BLaER1 treated with 17β-estradiol and CSF1 and Interleukin-3, amounts not matched to agents 10 nM and 100 nM (cell line): Measurements from ENCODE around the gene ARHGEF37.
A peak's percentile ranks its signal among the peaks of the same experiment; 100 is the strongest.

Experiments used
- H3K27ac ChIP-seq, 11 experiments: shearing (Covaris generic); formaldehyde crosslinking; 2 replicates each; pipeline ENCODE4 v1.8.1; 2022
- H3K27me3 ChIP-seq, 11 experiments: shearing (Covaris generic); formaldehyde crosslinking; 2 replicates each; pipeline ENCODE4 v1.8.1; 2022
- H3K36me3 ChIP-seq, 11 experiments: shearing (Covaris generic); formaldehyde crosslinking; 2 replicates each; pipeline ENCODE4 v1.8.1; 2022
- H3K4me1 ChIP-seq, 10 experiments: shearing (Covaris generic); formaldehyde crosslinking; 2 replicates each; pipeline ENCODE4 v1.8.1; 2022
- H3K4me2 ChIP-seq, 11 experiments: shearing (Covaris generic); formaldehyde crosslinking; 2 replicates each; pipeline ENCODE4 v1.8.1; 2022
- H3K4me3 ChIP-seq, 10 experiments: shearing (Covaris generic); formaldehyde crosslinking; 2 replicates each; pipeline ENCODE4 v1.8.1; 2022
- H3K9ac ChIP-seq, 11 experiments: shearing (Covaris generic); formaldehyde crosslinking; 2 replicates each; pipeline ENCODE4 v1.8.1; 2022
- H3K9me3 ChIP-seq, 11 experiments: shearing (Covaris generic); formaldehyde crosslinking; replicated peaks in 1 of 11; 2 replicates each; pipeline ENCODE4 v1.8.1; 2022
- H4K20me1 ChIP-seq, 11 experiments: shearing (Covaris generic); formaldehyde crosslinking; 2 replicates each; pipeline ENCODE4 v1.8.1; 2022
- Cebpa-rat ChIP-seq, 11 experiments: shearing (Covaris generic); IDR thresholded peaks; 2 replicates each; pipeline ENCODE4 v1.8.1; 2022

Gene ARHGEF37

GRCh38 chr5:149636191-149636860 lies 55.0 kb downstream of the ARHGEF37 start:
- H3K4me3 ChIP-seq: no peak overlapping the region
- H3K36me3 ChIP-seq: no peaks in the 10 kb centered on the region
- TF ChIP-seq Cebpa-rat (IDR thresholded peaks at IDR 0.05): no peak
- no peak overlapping the region for H3K4me2 ChIP-seq
- H4K20me1 ChIP-seq: no peaks in the 10 kb centered on the region
- H3K9me3 ChIP-seq: no peaks in the 10 kb centered on the region
- no peaks in the 10 kb centered on the region for H3K27me3 ChIP-seq
- H3K27ac ChIP-seq: no peak overlapping the region
- no peak overlapping the region for H3K9ac ChIP-seq
- peaks cover 0 to 45% (median 29%) of the 10 kb centered on the region in 10 experiments; a peak in 17 of 20 replicates for H3K4me1 ChIP-seq

GRCh38 chr5:149636861-149637246 lies 55.6 kb downstream of the ARHGEF37 start:
- H3K4me2 ChIP-seq: no peak overlapping the region
- no peaks in the 10 kb centered on the region for H4K20me1 ChIP-seq
- no peak overlapping the region for H3K4me3 ChIP-seq

DNA sequence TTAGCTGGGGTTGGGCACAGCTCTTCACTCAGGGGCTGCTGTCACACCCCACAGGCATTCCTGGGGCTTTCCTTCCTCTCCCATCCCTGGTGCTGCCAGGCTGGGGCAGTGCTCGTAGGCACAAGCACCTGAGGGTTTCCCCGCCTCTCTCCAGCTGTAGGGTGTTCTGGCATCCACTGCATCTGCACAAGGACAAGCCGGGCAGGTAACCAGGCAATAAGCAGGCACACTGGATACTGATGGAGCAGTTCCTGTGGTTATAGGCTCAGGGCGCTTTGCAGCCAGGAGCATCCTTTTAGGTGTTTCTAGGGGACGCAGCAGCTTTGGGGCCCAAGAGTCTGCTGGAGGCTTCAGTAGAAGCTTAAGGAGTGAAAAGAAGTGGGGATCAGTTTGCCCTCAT lies 56.8 kb downstream of the ARHGEF37 start:
- Histone ChIP-seq H3K4me3 (no peak overlapping the region), H3K36me3 (no peaks in the 10 kb centered on the region), H3K27me3 (no peaks in the 10 kb centered on the region), H3K4me1 (peaks cover 0 to 32% (median 19%) of the 10 kb centered on the region in 10 experiments; a peak in 15 of 20 replicates), H3K27ac (no peak overlapping the region), H4K20me1 (no peaks in the 10 kb centered on the region), H3K4me2 (no peak overlapping the region), H3K9me3 (no peaks in the 10 kb centered on the region), H3K9ac (no peak overlapping the region)
- no peak for TF ChIP-seq Cebpa-rat (IDR thresholded peaks at IDR 0.05)

More at GRCh38 chr5:149636861-149637246, 55.6 kb downstream of the ARHGEF37 start:
- H3K9ac ChIP-seq: no peak overlapping the region
- no peak overlapping the region for H3K27ac ChIP-seq
- TF ChIP-seq Cebpa-rat (IDR thresholded peaks at IDR 0.05): no peak
- no peaks in the 10 kb centered on the region for H3K36me3 ChIP-seq
- no peaks in the 10 kb centered on the region for H3K27me3 ChIP-seq
- peaks cover 0 to 45% (median 29%) of the 10 kb centered on the region in 10 experiments; a peak in 17 of 20 replicates for H3K4me1 ChIP-seq
- H3K9me3 ChIP-seq: no peaks in the 10 kb centered on the region

- no peaks in the 10 kb centered on the region for H3K27me3 ChIP-seq
- no peaks in the 10 kb centered on the region for H3K36me3 ChIP-seq
- no peak overlapping the region for H3K9ac ChIP-seq
- H3K4me3 ChIP-seq: no peak overlapping the region
- no peak overlapping the region for H3K27ac ChIP-seq
- no peak for TF ChIP-seq Cebpa-rat (IDR thresholded peaks at IDR 0.05)
- no peaks in the 10 kb centered on the region for H3K9me3 ChIP-seq
- peaks cover 0 to 26% (median 15%) of the 10 kb centered on the region in 10 experiments; a peak in 13 of 20 replicates for H3K4me1 ChIP-seq
- no peaks in the 10 kb centered on the region for H4K20me1 ChIP-seq
- no peak overlapping the region for H3K4me2 ChIP-seq
Observed at GRCh38 chr5:149638546-149639241, 57.4 kb downstream of the ARHGEF37 start.

GRCh38 chr5:149639737-149640136 lies 58.4 kb downstream of the ARHGEF37 start:
- Histone ChIP-seq H3K4me1 (peaks cover 0 to 20% (median 13%) of the 10 kb centered on the region in 10 experiments; a peak in 13 of 20 replicates), H3K4me3 (no peak overlapping the region), H3K9ac (no peak overlapping the region; a peak in 1 of 22 replicates), H3K9me3 (no peaks in the 10 kb centered on the region), H3K27ac (peak overlapping the region in 2 of 11 experiments; percentile 1 to 9; a peak in 1 of 22 replicates), H3K36me3 (no peaks in the 10 kb centered on the region), H3K27me3 (no peaks in the 10 kb centered on the region), H4K20me1 (no peaks in the 10 kb centered on the region), H3K4me2 (peak overlapping the region in 5 of 11 experiments; percentile 24 to 69 (median 54); a peak in 8 of 22 replicates)
- no peak for TF ChIP-seq Cebpa-rat (IDR thresholded peaks at IDR 0.05)

GRCh38 chr5:149640350-149640999 lies 59.2 kb downstream of the ARHGEF37 start:
- H3K4me3 ChIP-seq: no peak overlapping the region
- no peaks in the 10 kb centered on the region for H3K27me3 ChIP-seq
- H3K27ac ChIP-seq: peak overlapping the region in 2 of 11 experiments; percentile 11 to 14; a peak in 2 of 22 replicates
- H3K9ac ChIP-seq: no peak overlapping the region
- no peaks in the 10 kb centered on the region for H4K20me1 ChIP-seq
- no peaks in the 10 kb centered on the region for H3K9me3 ChIP-seq
- peaks cover 0 to 20% (median 13%) of the 10 kb centered on the region in 10 experiments; a peak in 13 of 20 replicates for H3K4me1 ChIP-seq
- H3K4me2 ChIP-seq: peak overlapping the region in 3 of 11 experiments; percentile 24 to 69 (median 54); a peak in 2 of 22 replicates
- no peaks in the 10 kb centered on the region for H3K36me3 ChIP-seq
- no peak for TF ChIP-seq Cebpa-rat (IDR thresholded peaks at IDR 0.05)

- H3K4me3 ChIP-seq: no peak overlapping the region
- H3K9ac ChIP-seq: no peak overlapping the region
- H4K20me1 ChIP-seq: no peaks in the 10 kb centered on the region
- peaks cover 0 to 20% (median 13%) of the 10 kb centered on the region in 10 experiments; a peak in 13 of 20 replicates for H3K4me1 ChIP-seq
- TF ChIP-seq Cebpa-rat (IDR thresholded peaks at IDR 0.05): no peak
- no peaks in the 10 kb centered on the region for H3K27me3 ChIP-seq
- H3K27ac ChIP-seq: peak overlapping the region in 2 of 11 experiments; percentile 11 to 14; a peak in 3 of 22 replicates
- H3K4me2 ChIP-seq: no peak overlapping the region; a peak in 1 of 22 replicates
- H3K9me3 ChIP-seq: no peaks in the 10 kb centered on the region
- H3K36me3 ChIP-seq: no peaks in the 10 kb centered on the region
Observed at GRCh38 chr5:149641000-149641576, 59.8 kb downstream of the ARHGEF37 start.

DNA sequence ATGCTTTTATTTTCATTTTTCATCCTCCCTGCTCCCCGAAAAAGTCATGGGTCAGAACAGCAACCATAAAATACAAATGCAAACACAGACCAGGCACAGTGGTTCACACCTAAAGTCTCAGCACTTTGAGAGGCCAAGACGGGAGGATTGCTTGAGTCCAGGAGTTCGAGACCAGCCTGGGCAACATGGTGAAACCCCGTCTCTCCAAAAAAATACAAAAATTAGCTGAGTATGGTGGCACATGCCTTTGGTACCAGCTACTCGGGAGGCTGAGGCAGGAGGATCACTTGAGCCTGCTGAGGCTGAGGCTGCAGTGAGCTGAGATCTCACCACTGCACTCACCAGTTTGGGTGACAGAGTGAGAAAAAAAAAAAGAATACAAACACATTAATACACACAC lies 60.3 kb downstream of the ARHGEF37 start:
- TF ChIP-seq Cebpa-rat (IDR thresholded peaks at IDR 0.05): no peak

More for the DNA sequence above, 60.3 kb downstream of the ARHGEF37 start:
- H3K4me1 ChIP-seq: peaks cover 0 to 23% (median 13%) of the 10 kb centered on the region in 10 experiments; a peak in 13 of 20 replicates
- no peak overlapping the region for H3K4me3 ChIP-seq
- H3K27me3 ChIP-seq: no peaks in the 10 kb centered on the region
- H4K20me1 ChIP-seq: no peaks in the 10 kb centered on the region
- H3K27ac ChIP-seq: peak overlapping the region in 1 of 11 experiments; percentile 6; a peak in 1 of 22 replicates
- no peaks in the 10 kb centered on the region for H3K9me3 ChIP-seq
- no peak overlapping the region; a peak in 1 of 22 replicates for H3K4me2 ChIP-seq
- no peak overlapping the region for H3K9ac ChIP-seq
- H3K36me3 ChIP-seq: no peaks in the 10 kb centered on the region
